DND-41 (cell line): ENCODE measurements around the gene FPR3.

Experiments used
- ATAC-seq: fragments of 200-7000 bp; cut with Tn5 transposase; 3 replicates; pipeline ENCODE4 v1.9.1; 2021; ENCODE audit warnings: low read depth; ENCODE audit not compliant: insufficient read depth
- DNase-seq: peaks from one replicate; pipeline ENCODE4 v3.0.0-alpha.2; 2020
- H2AFZ ChIP-seq: 2 replicates; pipeline ENCODE4 v1.6.0; 2012; ENCODE audit warnings: low read depth, low read length
- H3K27ac ChIP-seq: 2 replicates; pipeline ENCODE4 v1.5.1; 2012; ENCODE audit warnings: low read length, inconsistent platforms
- H3K27me3 ChIP-seq: fragments of 200-600 bp; sonication (generic); 2 replicates; pipeline ENCODE4 v1.6.0; 2012; ENCODE audit warnings: low read length, mild to moderate bottlenecking, inconsistent platforms; ENCODE audit not compliant: insufficient read depth, poor library complexity
- H3K36me3 ChIP-seq: 2 replicates; pipeline ENCODE4 v1.5.1; 2012; ENCODE audit warnings: low read length, inconsistent platforms; ENCODE audit not compliant: insufficient read depth
- H3K4me1 ChIP-seq: 2 replicates; pipeline ENCODE4 v1.5.1; 2012; ENCODE audit warnings: mild to moderate bottlenecking, low read length; ENCODE audit not compliant: insufficient read depth
- H3K4me2 ChIP-seq: 2 replicates; pipeline ENCODE4 v1.6.0; 2012; ENCODE audit warnings: mild to moderate bottlenecking, moderate library complexity, low read length, inconsistent platforms; ENCODE audit not compliant: insufficient read depth
- H3K4me3 ChIP-seq, 2 experiments: fragments of 200-600 bp in 1 of 2; shearing (Covaris generic) in 1 of 2; 2 replicates each; pipeline ENCODE4 v1.5.1; 2012 to 2016; ENCODE audit warnings: inconsistent platforms in 2 of 2, low read length in 2 of 2, mild to moderate bottlenecking in 2 of 2, low read depth in 1 of 2, moderate library complexity in 1 of 2
- H3K79me2 ChIP-seq: 2 replicates; pipeline ENCODE4 v1.6.0; 2012; ENCODE audit warnings: low read length, inconsistent platforms; ENCODE audit not compliant: insufficient read depth
- H3K9ac ChIP-seq: 2 replicates; pipeline ENCODE4 v1.6.0; 2012; ENCODE audit warnings: low read depth, mild to moderate bottlenecking, inconsistent platforms, low read length, moderate library complexity
- H3K9me3 ChIP-seq: 2 replicates; pipeline ENCODE4 v1.5.1; 2012; ENCODE audit warnings: low read length, moderate library complexity, mild to moderate bottlenecking, inconsistent platforms; ENCODE audit not compliant: insufficient read depth, severe bottlenecking
- H4K20me1 ChIP-seq: 2 replicates; pipeline ENCODE4 v1.6.0; 2012; ENCODE audit warnings: low read length; ENCODE audit not compliant: insufficient read depth
- CTCF ChIP-seq: IDR thresholded peaks from 2 replicates; pipeline ENCODE4 v1.5.1; 2012; ENCODE audit warnings: borderline replicate concordance, low read length, moderate library complexity, mild to moderate bottlenecking; ENCODE audit not compliant: poor library complexity, severe bottlenecking; ENCODE audit errors: extremely low read depth
- EZH2 ChIP-seq: IDR thresholded peaks from 3 replicates; pipeline ENCODE4 v1.6.1; 2012; ENCODE audit warnings: borderline replicate concordance, low read depth, mild to moderate bottlenecking, moderate library complexity, low read length, inconsistent platforms; ENCODE audit not compliant: severe bottlenecking

The FPR3 gene

GRCh38 chr19:51796195-51796679 is 1.3 kb downstream of the FPR3 start:
- no peak overlapping the region for H3K9ac ChIP-seq
- TF ChIP-seq CTCF (no peak), EZH2 (no peak)

GRCh38 chr19:51797480-51797879 is 2.5 kb downstream of the FPR3 start:
- Histone ChIP-seq H3K27me3 (no peaks in the 10 kb centered on the region), H3K9ac (no peak overlapping the region), H3K4me2 (no peak overlapping the region), H3K4me3 (no peak overlapping the region), H3K36me3 (no peaks in the 10 kb centered on the region), H3K79me2 (no peaks in the 10 kb centered on the region), H2AFZ (no peak overlapping the region), H3K9me3 (no peaks in the 10 kb centered on the region), H4K20me1 (no peaks in the 10 kb centered on the region), H3K4me1 (peaks cover 9% of the 10 kb centered on the region), H3K27ac (no peak overlapping the region)
- ATAC-seq (no peak), DNase-seq (no peak)
- TF ChIP-seq EZH2, result no peak
- no peak for TF ChIP-seq CTCF

More at GRCh38 chr19:51796195-51796679, 1.3 kb downstream of the FPR3 start:
- H4K20me1 ChIP-seq, result no peaks in the 10 kb centered on the region
- ATAC-seq (no peak), DNase-seq (no peak)
- no peak overlapping the region for H3K4me2 ChIP-seq
- H3K27ac ChIP-seq, result no peak overlapping the region
- no peaks in the 10 kb centered on the region for H3K79me2 ChIP-seq
- no peak overlapping the region for H2AFZ ChIP-seq
- no peak overlapping the region for H3K4me3 ChIP-seq
- H3K27me3 ChIP-seq, result no peaks in the 10 kb centered on the region
- peaks cover 9% of the 10 kb centered on the region for H3K4me1 ChIP-seq
- no peaks in the 10 kb centered on the region for H3K9me3 ChIP-seq
- no peaks in the 10 kb centered on the region for H3K36me3 ChIP-seq

- no peak overlapping the region for H3K4me2 ChIP-seq
- no peak for TF ChIP-seq EZH2
- no peak for TF ChIP-seq CTCF
- H2AFZ ChIP-seq, result no peak overlapping the region
- H4K20me1 ChIP-seq, result no peaks in the 10 kb centered on the region
- ATAC-seq (no peak), DNase-seq (no peak)
- no peak overlapping the region for H3K9ac ChIP-seq
- H3K79me2 ChIP-seq, result no peaks in the 10 kb centered on the region
- H3K36me3 ChIP-seq, result no peaks in the 10 kb centered on the region
- H3K4me1 ChIP-seq, result peaks cover 9% of the 10 kb centered on the region
- H3K27ac ChIP-seq, result no peak overlapping the region
- H3K9me3 ChIP-seq, result no peaks in the 10 kb centered on the region
- H3K27me3 ChIP-seq, result no peaks in the 10 kb centered on the region
- no peak overlapping the region for H3K4me3 ChIP-seq
Observed at GRCh38 chr19:51798062-51798461, 3.1 kb downstream of the FPR3 start.
